Raji (cell line): ENCODE measurements around the gene TAS2R19.

ENCODE experiments used
- POLR2A ChIP-seq: IDR thresholded peaks from 2 replicates; pipeline ENCODE4 v1.6.1; 2011; ENCODE audit warnings: low read depth, low read length, control low read depth; ENCODE audit not compliant: insufficient read depth

TAS2R19 gene

GRCh38 chr12:10998204-10998603 lies 24.2 kb downstream of the TAS2R19 start, which contains the start of gene TAS2R20:
TAS2R20 (minus strand) TSS chr12:10998304; CDS start chr12:10997875, 429 bp downstream.
- TF ChIP-seq POLR2A: no peak

GRCh38 chr12:10994307-10994706 lies 28.1 kb downstream of the TAS2R19 start:
- no peak for TF ChIP-seq POLR2A

DNA sequence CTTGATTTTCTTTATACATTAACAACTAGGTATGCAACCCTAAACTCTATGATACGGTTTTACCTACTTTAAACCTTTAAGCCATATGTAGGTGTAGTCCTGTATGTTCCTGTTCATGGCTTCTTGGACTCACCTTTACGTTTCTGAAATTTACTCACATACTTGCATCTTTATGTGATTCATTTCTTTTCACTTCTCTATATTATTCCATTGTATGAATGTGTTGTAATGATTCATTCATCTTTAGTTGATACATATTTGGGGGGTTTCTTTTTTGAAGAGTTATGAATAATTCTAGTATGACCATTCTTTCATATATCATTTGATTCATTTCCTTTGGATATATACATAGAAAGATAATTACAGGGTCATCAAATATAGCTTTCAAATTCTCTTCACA lies 33.3 kb downstream of the TAS2R19 start:
- TF ChIP-seq POLR2A: no peak

- no peak for TF ChIP-seq POLR2A
These were observed 35.6 kb downstream of the TAS2R19 start, which contains the start of gene TAS2R50 for GRCh38 chr12:10986812-10987211. TAS2R50 (minus strand) TSS chr12:10986912; CDS start chr12:10986860, 52 bp downstream.

GRCh38 chr12:10982244-10982643 lies 40.2 kb downstream of the TAS2R19 start:
- no peak for TF ChIP-seq POLR2A

DNA sequence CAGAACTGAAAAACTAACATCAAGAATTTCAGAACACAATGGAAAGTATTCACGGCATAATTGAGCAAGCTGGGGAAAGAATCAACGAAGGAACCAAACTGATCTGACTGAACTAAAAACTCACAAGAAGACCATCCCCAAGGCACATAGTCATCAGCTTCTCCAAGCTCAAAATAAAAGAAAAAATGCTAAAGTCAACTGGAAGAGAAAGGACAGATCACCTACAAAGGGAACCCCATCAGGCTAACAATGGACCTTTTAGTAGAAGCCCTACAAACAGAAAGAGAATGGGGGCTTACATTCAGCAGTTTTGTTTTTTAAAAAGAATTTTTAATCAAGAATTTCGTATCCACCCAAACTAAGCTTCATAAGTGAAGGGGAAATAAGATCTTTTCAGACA lies 47.5 kb downstream of the TAS2R19 start:
- no peak for TF ChIP-seq POLR2A
